HG03575 (cell line): ENCODE results near the gene KRT84.

Experiments used
- ATAC-seq: cut with Tn5 transposase; IDR thresholded peaks from one replicate; pipeline ENCODE4 v1.9.1; 2021; ENCODE audit not compliant: unreplicated experiment, insufficient number of reproducible peaks, low FRiP score; ENCODE audit errors: extremely low read depth

The KRT84 gene

DNA sequence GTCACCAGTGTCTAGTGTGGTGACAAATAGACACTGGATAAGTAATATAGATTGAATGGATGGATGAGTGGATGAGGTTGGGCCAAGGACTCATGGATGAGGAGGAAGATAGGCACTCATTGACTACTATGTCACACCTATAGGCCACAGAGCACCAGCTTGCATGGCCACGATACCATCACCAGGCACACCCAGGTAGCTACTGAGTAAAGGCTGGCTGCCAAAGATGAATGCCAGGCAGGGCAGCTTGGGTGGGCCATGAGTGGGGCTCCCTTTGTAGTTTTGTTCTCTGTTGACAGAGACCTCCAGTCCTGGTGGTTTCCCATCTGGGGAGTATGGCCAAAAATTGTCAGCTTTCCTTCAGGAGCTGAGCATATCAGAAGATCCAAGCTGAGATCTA, 53.1 kb downstream of the KRT84 start:
- ATAC-seq = no peak

DNA sequence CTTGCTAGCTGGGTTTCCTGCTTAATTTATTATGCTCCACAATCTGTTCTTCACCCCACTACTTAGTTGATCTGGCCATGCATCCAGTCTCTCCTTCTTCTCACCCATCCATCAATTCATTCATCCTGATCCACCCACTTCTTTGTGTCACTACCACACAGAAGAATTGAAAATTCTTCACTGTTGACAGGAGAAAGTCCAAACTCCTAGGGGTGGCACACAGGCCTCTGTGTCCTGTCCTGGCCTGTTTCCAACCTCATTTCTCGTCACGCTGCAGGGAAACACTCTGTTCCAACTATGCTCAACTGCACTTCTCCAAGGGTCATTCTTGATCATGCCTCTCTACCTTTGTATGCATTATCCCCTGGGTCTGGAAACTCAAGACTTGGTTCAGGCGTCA, 53.6 kb downstream of the KRT84 start:
- ATAC-seq = no peak

DNA sequence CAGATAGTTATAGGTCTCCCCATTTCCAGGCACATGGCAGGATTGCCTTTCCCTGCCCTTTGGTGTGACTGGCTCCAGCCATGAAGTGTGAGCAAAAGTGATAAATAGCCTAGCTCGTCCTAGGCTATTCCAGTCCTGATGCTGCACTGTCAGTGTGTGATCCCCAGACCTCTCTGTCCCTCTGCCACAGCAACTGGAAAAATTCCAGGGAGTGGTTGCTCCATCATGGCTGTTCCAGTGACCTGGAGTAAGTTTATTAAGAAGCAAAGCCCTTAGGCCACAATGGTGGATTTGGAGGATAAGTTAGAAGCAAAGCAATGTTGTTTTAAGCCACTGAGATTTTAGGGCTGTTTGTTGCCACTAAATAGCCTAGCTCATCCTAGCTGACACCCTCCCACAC, 54.4 kb downstream of the KRT84 start:
- no peak for ATAC-seq

DNA sequence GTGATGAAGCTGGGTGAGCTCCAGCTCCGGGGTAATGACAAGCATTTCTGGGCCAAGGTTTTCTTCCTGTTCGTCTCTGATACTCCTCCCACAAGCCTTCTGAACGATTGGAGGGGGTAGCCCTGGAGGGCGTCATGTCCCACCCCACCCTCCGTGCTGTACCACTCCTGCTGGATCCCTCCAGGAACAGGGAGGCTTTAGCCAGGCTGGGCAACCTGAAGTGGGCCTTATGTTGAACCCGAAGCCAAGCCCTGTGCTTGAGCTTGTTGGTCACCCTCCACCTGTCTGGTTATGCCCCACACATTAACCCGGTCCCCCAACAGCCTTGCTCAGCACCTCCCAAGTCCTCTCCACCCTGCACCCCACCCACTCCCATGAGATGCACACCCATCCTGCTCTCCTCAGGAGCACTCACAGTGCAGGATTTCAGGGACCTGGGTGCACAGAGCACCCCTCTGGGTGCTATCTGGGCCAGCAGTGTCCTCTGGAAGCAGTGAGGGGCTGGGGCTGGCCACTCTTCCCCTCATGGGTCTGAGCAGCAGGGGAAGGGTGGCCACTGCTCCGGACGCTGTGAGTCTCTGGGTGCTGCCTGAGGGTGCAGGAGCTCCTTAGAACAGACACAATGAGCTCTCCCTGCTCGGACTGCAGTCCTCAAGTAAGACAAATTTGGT, 57.5 kb downstream of the KRT84 start:
- no peak for ATAC-seq
